ENCODE results near the gene HOXA9. TPM values are rescaled to one million over a fixed set of nuclear protein-coding genes. Genes with fewer than 3 reads are reported as not detected.
A peak's percentile ranks its signal among the peaks of the same experiment; 100 is the strongest.

The HOXA9 gene
- total RNA-seq, 2 donors from 2014 or later, result 2.4 TPM; not detected in 1

- DNase-seq (ENCODE audit: low spot score) (peak; percentile 89), ATAC-seq (peak; percentile 68 to 96)
- H3K9me3 Mint-ChIP-seq, result no peaks in the 10 kb centered on the region
- no peak within 1 kb of the TSS for H3K4me3 Mint-ChIP-seq
- peaks cover 29 to 69% of the 10 kb centered on the region in 2 donors for H3K27me3 Mint-ChIP-seq
- H3K27ac Mint-ChIP-seq, result no peak within 1 kb of the TSS
- H3K36me3 Mint-ChIP-seq, result no peaks in the 10 kb centered on the region
- H3K4me1 Mint-ChIP-seq (ENCODE audit: low read depth in 2 of 2), result peaks cover 18 to 19% of the 10 kb centered on the region in 2 donors
Observed at GRCh38 chr7:27130540-27131389, 34.6 kb downstream of the HOXA9 start, which contains the start of gene HOXA4. Gene HOXA4, minus strand, starts transcription at chr7:27130757. Its CDS starts 24 bp downstream, at chr7:27130733.

GRCh38 chr7:27129729-27130539, 35.4 kb downstream of the HOXA9 start:
- peaks cover 13 to 16% of the 10 kb centered on the region in 2 donors for H3K4me1 Mint-ChIP-seq (ENCODE audit: low read depth in 2 of 2)
- peak; percentile 36 to 68 for ATAC-seq
- H3K27me3 Mint-ChIP-seq, result peaks cover 32 to 69% of the 10 kb centered on the region in 2 donors
- no peaks in the 10 kb centered on the region for H3K9me3 Mint-ChIP-seq
- no peak overlapping the region for H3K27ac Mint-ChIP-seq
- H3K36me3 Mint-ChIP-seq, result no peaks in the 10 kb centered on the region
- DNase-seq (ENCODE audit: low spot score), result no peak
- H3K4me3 Mint-ChIP-seq, result no peak overlapping the region

DNA sequence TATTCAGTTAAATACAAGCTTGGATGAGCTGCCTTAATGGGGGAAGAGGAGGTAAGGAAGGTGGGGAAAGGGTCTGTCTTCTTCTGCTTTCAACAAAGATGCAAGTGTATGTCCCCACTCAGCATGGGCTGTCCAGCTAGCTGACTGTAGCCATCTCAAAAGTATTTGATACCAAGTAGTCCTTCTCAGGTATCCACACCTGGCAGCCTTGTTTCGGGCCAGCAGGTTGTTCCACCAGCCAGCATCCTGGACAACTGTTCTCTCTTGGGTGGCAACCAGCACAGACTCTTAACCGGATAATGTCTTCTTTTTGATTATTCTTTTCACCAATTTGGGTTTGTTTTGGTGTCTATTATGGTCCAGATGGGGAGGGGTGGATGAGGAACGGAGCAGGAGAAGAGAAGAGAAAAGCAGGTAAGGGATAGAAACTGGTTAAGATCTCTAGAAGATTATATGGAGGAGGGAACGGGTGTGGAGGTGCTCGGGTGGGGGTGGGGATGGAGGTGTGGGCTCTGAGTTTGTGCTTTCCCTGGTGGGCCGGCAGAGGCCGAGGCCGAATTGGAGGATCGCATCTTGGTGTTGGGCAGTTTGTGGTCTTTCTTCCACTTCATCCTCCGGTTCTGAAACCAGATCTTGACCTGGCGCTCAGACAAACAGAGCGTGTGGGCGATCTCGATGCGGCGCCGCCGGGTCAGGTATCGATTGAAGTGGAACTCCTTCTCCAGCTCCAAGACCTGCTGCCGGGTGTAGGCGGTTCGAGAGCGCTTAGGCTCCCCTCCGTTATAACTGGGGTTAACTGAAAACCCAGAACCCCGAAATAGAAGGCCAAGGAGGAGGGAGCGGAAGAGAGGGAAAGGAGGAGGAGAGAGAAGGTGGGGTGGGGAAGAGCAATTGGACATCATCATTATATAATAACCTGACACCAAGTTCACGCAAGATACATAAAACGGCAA, 36.3 kb downstream of the HOXA9 start:
- H3K27me3 Mint-ChIP-seq, result peaks cover 28 to 60% of the 10 kb centered on the region in 2 donors
- no peaks in the 10 kb centered on the region for H3K9me3 Mint-ChIP-seq
- no peaks in the 10 kb centered on the region for H3K36me3 Mint-ChIP-seq
- no peak overlapping the region for H3K4me3 Mint-ChIP-seq
- ATAC-seq, result no peak
- DNase-seq (ENCODE audit: low spot score), result no peak
- peak overlapping the region in 1 of 2 donors; percentile 43 for H3K27ac Mint-ChIP-seq
- peaks cover 4 to 7% of the 10 kb centered on the region in 2 donors for H3K4me1 Mint-ChIP-seq (ENCODE audit: low read depth in 2 of 2)

GRCh38 chr7:27128034-27128433, 37.3 kb downstream of the HOXA9 start:
- Mint-ChIP-seq H3K4me3 (no peak overlapping the region), H3K27ac (no peak overlapping the region), H3K27me3 (peaks cover 24 to 50% of the 10 kb centered on the region in 2 donors), H3K36me3 (no peaks in the 10 kb centered on the region), H3K9me3 (no peaks in the 10 kb centered on the region), H3K4me1 (ENCODE audit: low read depth in 2 of 2) (peaks cover 0 to 3% of the 10 kb centered on the region in 2 donors)
- no peak for DNase-seq (ENCODE audit: low spot score)
- ATAC-seq, result no peak

- ATAC-seq (no peak), DNase-seq (ENCODE audit: low spot score) (no peak)
- Mint-ChIP-seq H3K27me3 (peaks cover 24 to 38% of the 10 kb centered on the region in 2 donors), H3K36me3 (no peaks in the 10 kb centered on the region), H3K4me1 (ENCODE audit: low read depth in 2 of 2) (peaks cover 0 to 3% of the 10 kb centered on the region in 2 donors), H3K9me3 (no peaks in the 10 kb centered on the region), H3K27ac (no peak overlapping the region), H3K4me3 (no peak overlapping the region)
Observed at GRCh38 chr7:27126596-27127327, 38.6 kb downstream of the HOXA9 start.

GRCh38 chr7:27125986-27126394, 39.3 kb downstream of the HOXA9 start:
- H3K4me1 Mint-ChIP-seq (ENCODE audit: low read depth in 2 of 2), result peaks cover 0 to 3% of the 10 kb centered on the region in 2 donors
- H3K36me3 Mint-ChIP-seq, result no peaks in the 10 kb centered on the region
- H3K27ac Mint-ChIP-seq, result no peak overlapping the region
- no peak for ATAC-seq
- no peak overlapping the region for H3K4me3 Mint-ChIP-seq
- H3K27me3 Mint-ChIP-seq, result peaks cover 24 to 35% of the 10 kb centered on the region in 2 donors
- H3K9me3 Mint-ChIP-seq, result no peaks in the 10 kb centered on the region
- DNase-seq (ENCODE audit: low spot score), result no peak

GRCh38 chr7:27124902-27125689, 40.2 kb downstream of the HOXA9 start:
- ATAC-seq, result peak in 1 of 2 donors; percentile 44
- Mint-ChIP-seq H3K36me3 (no peaks in the 10 kb centered on the region), H3K27me3 (peaks cover 24 to 35% of the 10 kb centered on the region in 2 donors), H3K9me3 (no peaks in the 10 kb centered on the region), H3K27ac (no peak overlapping the region), H3K4me3 (no peak overlapping the region), H3K4me1 (ENCODE audit: low read depth in 2 of 2) (peaks cover 0 to 3% of the 10 kb centered on the region in 2 donors)
- DNase-seq (ENCODE audit: low spot score), result no peak

DNA sequence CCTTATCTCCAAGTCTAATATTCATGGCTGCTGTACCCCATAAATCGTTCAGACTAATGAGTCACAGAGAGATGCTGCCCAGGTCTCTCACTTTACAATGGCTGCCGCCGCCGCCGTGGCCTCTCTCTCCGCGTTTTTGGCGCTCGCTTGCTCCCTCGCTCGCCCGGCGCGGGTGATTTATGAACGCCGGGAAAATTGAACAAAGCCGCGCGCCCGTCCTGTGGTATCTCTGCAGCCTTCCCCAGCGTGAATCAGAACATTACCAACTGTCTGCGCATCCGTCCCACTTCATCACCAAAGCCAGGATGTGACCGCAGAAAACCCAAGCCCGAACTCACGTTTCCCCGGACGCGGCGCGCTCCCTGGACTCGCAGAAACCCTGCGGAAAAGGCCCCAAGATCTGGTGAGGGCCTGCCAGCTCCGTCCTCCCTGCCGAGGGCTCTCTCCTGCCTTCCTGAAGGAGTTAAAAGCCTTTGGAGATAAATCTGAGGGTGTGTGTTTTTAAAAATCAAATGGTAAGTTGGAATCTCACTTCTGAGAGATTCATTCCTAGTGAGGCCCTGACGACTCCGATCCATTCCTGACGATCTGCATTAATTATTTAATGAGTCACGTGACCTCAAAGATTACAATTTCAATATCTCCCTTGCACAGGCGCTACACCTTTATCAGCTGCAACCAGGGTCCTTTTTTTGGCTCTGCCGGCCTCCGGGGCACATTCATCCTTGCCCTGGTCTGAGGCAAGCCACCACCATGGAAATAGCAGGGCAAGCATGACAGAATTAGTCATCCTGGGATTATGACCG, 41.0 kb downstream of the HOXA9 start:
- peaks cover 0 to 3% of the 10 kb centered on the region in 2 donors for H3K4me1 Mint-ChIP-seq (ENCODE audit: low read depth in 2 of 2)
- ATAC-seq, result no peak
- no peak overlapping the region for H3K4me3 Mint-ChIP-seq
- H3K9me3 Mint-ChIP-seq, result no peaks in the 10 kb centered on the region
- peaks cover 24 to 34% of the 10 kb centered on the region in 2 donors for H3K27me3 Mint-ChIP-seq
- H3K27ac Mint-ChIP-seq, result no peak overlapping the region
- DNase-seq (ENCODE audit: low spot score), result no peak
- no peaks in the 10 kb centered on the region for H3K36me3 Mint-ChIP-seq

- no peak for ATAC-seq
- Mint-ChIP-seq H3K36me3 (no peaks in the 10 kb centered on the region), H3K27ac (no peak overlapping the region), H3K4me3 (no peak overlapping the region), H3K9me3 (no peaks in the 10 kb centered on the region), H3K4me1 (ENCODE audit: low read depth in 2 of 2) (no peaks in the 10 kb centered on the region), H3K27me3 (peaks cover 19 to 27% of the 10 kb centered on the region in 2 donors)
- no peak for DNase-seq (ENCODE audit: low spot score)
Observed at GRCh38 chr7:27123477-27124053, 41.8 kb downstream of the HOXA9 start.

DNA sequence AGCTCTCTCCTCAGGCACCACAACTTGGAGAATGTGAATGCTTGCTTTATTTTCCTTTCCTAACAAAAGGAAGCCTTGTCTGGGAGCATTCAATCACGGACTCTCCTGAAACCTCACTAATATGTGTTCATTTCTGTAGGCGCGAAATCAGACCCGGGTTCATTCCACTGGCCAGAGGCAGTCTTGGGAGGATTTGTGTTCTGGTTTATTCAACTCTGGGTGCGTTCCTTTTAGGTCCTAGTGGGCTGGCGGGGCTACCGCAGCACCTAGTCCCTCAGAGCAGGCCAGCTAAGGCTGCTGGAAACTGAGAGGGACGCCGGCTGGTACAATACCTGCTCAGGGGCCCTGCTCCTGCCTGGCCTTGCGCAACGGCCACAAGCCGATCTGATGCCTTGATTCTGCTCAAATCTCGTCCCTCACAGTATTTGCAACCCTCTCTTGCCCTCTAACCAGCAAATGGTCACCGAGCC, 42.3 kb downstream of the HOXA9 start:
- H3K27ac Mint-ChIP-seq, result no peak overlapping the region
- DNase-seq (ENCODE audit: low spot score) (no peak), ATAC-seq (no peak)
- H3K4me1 Mint-ChIP-seq (ENCODE audit: low read depth in 2 of 2), result no peaks in the 10 kb centered on the region
- H3K27me3 Mint-ChIP-seq, result peaks cover 17 to 26% of the 10 kb centered on the region in 2 donors
- H3K9me3 Mint-ChIP-seq, result no peaks in the 10 kb centered on the region
- H3K36me3 Mint-ChIP-seq, result no peaks in the 10 kb centered on the region
- no peak overlapping the region for H3K4me3 Mint-ChIP-seq

Measured in natural killer cell treated with Interleukin-12 subunit alpha and Interleukin-12 subunit beta and Interleukin-15 and Interleukin-18, amount 100 ng/mL, for 72 hours (primary cell).